A673 (cell line): Measurements from ENCODE around the gene HIBADH. TPM values are rescaled to one million over a fixed set of nuclear protein-coding genes. Genes with fewer than 3 reads are reported as not detected.

ENCODE experiments used
- BruUV-seq: library from RNA; stranded (reverse); fragments of 400-500 nt; replicated peaks from 2 replicates; lab custom pipeline; 2021; lab: Mats Ljungman, UMichigan
- CTCF ChIA-PET: fragments of 300-600 bp; sonication (Branson Sonifier 250); formaldehyde crosslinking; loops from one replicate; lab custom pipeline; 2022; ENCODE audit warnings: antibody characterized with exemption; lab: Charles Lee
- POLR2A ChIA-PET: fragments of 300-600 bp; sonication (Branson Sonifier 250); formaldehyde crosslinking; loops from one replicate; lab custom pipeline; 2022; ENCODE audit warnings: antibody characterized with exemption; ENCODE audit not compliant: low non-redundant PET; lab: Charles Lee
- DNase-seq: peaks from one replicate; pipeline ENCODE4 v3.0.0-alpha.2; 2015; ENCODE audit warnings: low spot score
- H3K27ac ChIP-seq: fragments of 200-600 bp; sonication (generic); 2 replicates; pipeline ENCODE4 v1.5.1; 2016; ENCODE audit warnings: mixed run types, low read depth, mild to moderate bottlenecking, mixed read lengths, antibody characterized with exemption, low read length; ENCODE audit not compliant: poor library complexity, severe bottlenecking
- H3K27me3 ChIP-seq: fragments of 200-600 bp; sonication (generic); replicated peaks from 2 replicates; pipeline ENCODE4 v1.6.1; 2017; ENCODE audit warnings: mixed run types, low read depth, mild to moderate bottlenecking, mixed read lengths, antibody characterized with exemption, low read length; ENCODE audit not compliant: insufficient read depth, poor library complexity
- H3K36me3 ChIP-seq: fragments of 200-600 bp; sonication (generic); 2 replicates; pipeline ENCODE4 v1.6.1; 2016; ENCODE audit warnings: mixed run types, mild to moderate bottlenecking, mixed read lengths, antibody characterized with exemption, low read length; ENCODE audit not compliant: insufficient read depth, poor library complexity, severe bottlenecking
- H3K4me1 ChIP-seq: fragments of 200-600 bp; sonication (generic); 2 replicates; pipeline ENCODE4 v1.6.1; 2017; ENCODE audit warnings: mixed run types, mild to moderate bottlenecking, mixed read lengths, antibody characterized with exemption, low read length; ENCODE audit not compliant: insufficient read depth, poor library complexity, severe bottlenecking
- H3K4me3 ChIP-seq: fragments of 200-600 bp; sonication (generic); 2 replicates; pipeline ENCODE4 v1.5.1; 2016; ENCODE audit warnings: low read depth, mixed run types, mild to moderate bottlenecking, mixed read lengths, low read length; ENCODE audit not compliant: poor library complexity, severe bottlenecking
- H3K9me3 ChIP-seq: fragments of 200-600 bp; sonication (generic); 2 replicates; pipeline ENCODE4 v1.6.1; 2016; ENCODE audit warnings: mixed run types, low read depth, mild to moderate bottlenecking, mixed read lengths, antibody characterized with exemption, low read length; ENCODE audit not compliant: poor library complexity, severe bottlenecking
- CTCF ChIP-seq: fragments of 300-800, 200-600 bp; sonication (generic); conservative IDR thresholded peaks from 2 replicates; pipeline ENCODE4 v1.5.1; 2017; ENCODE audit warnings: low read depth, mild to moderate bottlenecking, antibody characterized with exemption, low read length, moderate library complexity, mixed read lengths
- EZH2 ChIP-seq: fragments of 200-600 bp; sonication (generic); IDR thresholded peaks from 2 replicates; pipeline ENCODE4 v1.6.1; 2017; ENCODE audit warnings: borderline replicate concordance, low read depth, mild to moderate bottlenecking, mixed read lengths, antibody characterized with exemption, low read length; ENCODE audit not compliant: poor library complexity, severe bottlenecking
- intact Hi-C: fragments of 100-400 bp; cut with micrococcal nuclease; formaldehyde crosslinking; loops from one replicate; pipeline ENCODE4 v1.10.0; 2022; ENCODE audit not compliant: unreplicated experiment
- total RNA-seq: library from RNA; stranded (reverse); gene quantifications from 2 replicates; pipeline ENCODE4 v1.2.3, GENCODE V29; 2021

The HIBADH gene
- total RNA-seq, 1 experiment from 2014 or later = 10.2 TPM

GRCh38 chr7:27651702-27652101, 11.0 kb downstream of the HIBADH start:
- Histone ChIP-seq H3K27ac (no peak overlapping the region), H3K4me1 (no peaks in the 10 kb centered on the region), H3K36me3 (no peaks in the 10 kb centered on the region), H3K4me3 (no peak overlapping the region), H3K27me3 (no peaks in the 10 kb centered on the region), H3K9me3 (no peaks in the 10 kb centered on the region)
- no peak for DNase-seq
- ChIA-PET CTCF (no interaction called here), POLR2A (no interaction called here)
- intact Hi-C loops = no loop called here
- no TSS peak for BruUV-seq
- TF ChIP-seq CTCF = no peak
- no peak for TF ChIP-seq EZH2

- BruUV-seq = no TSS peak
- DNase-seq = no peak
- CTCF ChIA-PET = no interaction called here
Observed at GRCh38 chr7:27650283-27650682, 12.4 kb downstream of the HIBADH start.

GRCh38 chr7:27647489-27647888, 15.2 kb downstream of the HIBADH start:
- no peak overlapping the region for H3K4me3 ChIP-seq
- POLR2A ChIA-PET = no interaction called here
- H3K4me1 ChIP-seq = peaks cover 4% of the 10 kb centered on the region
- CTCF ChIA-PET = no interaction called here
- DNase-seq = no peak
- H3K36me3 ChIP-seq = no peaks in the 10 kb centered on the region
- H3K27ac ChIP-seq = no peak overlapping the region
- BruUV-seq = no TSS peak
- H3K9me3 ChIP-seq = no peaks in the 10 kb centered on the region
- TF ChIP-seq CTCF = no peak
- TF ChIP-seq EZH2 = no peak
- intact Hi-C loops = no loop called here
- no peaks in the 10 kb centered on the region for H3K27me3 ChIP-seq

More at GRCh38 chr7:27650283-27650682, 12.4 kb downstream of the HIBADH start:
- Histone ChIP-seq H3K27me3 (no peaks in the 10 kb centered on the region), H3K9me3 (no peaks in the 10 kb centered on the region), H3K4me3 (no peak overlapping the region), H3K27ac (no peak overlapping the region), H3K4me1 (no peaks in the 10 kb centered on the region), H3K36me3 (no peaks in the 10 kb centered on the region)
- POLR2A ChIA-PET = no interaction called here
- TF ChIP-seq EZH2 (no peak), CTCF (no peak)
- intact Hi-C loops = no loop called here
